ENCODE measurements around the gene TOR2A. TPM values are rescaled to one million over a fixed set of nuclear protein-coding genes. Genes with fewer than 3 reads are reported as not detected.

TOR2A gene
- total and polyA plus RNA-seq, 7 experiments from 2014 or later, result 9.5 to 22.3 (median 16.6) TPM

- Histone ChIP-seq H3K36me3 (ENCODE audit: control insufficient read depth in 2 of 3, insufficient read depth in 3 of 3, low read length in 3 of 3) (peaks cover 5 to 43% (median 20%) of the 10 kb centered on the region in 3 experiments), H3K27me3 (ENCODE audit: control insufficient read depth in 2 of 2, insufficient read depth in 2 of 2, low read length in 2 of 2) (no peaks in the 10 kb centered on the region), H3K27ac (ENCODE audit: low read depth, low read length) (peak overlapping the region; percentile 90), H3K4me1 (ENCODE audit: control insufficient read depth in 2 of 2, insufficient read depth in 2 of 2, low read length in 2 of 2) (peaks cover 43 to 54% of the 10 kb centered on the region in 2 donors), H3K9me3 (ENCODE audit: control insufficient read depth in 2 of 3, low read length in 3 of 3) (no peaks in the 10 kb centered on the region), H3K4me3 (ENCODE audit: low read length) (peak overlapping the region; percentile 11)
- peaks cover 61 to 91% (median 85%) of the 10 kb centered on the region in 7 donors for H3K4me1 Mint-ChIP-seq
- peaks cover 0 to 1% (median 0%) of the 10 kb centered on the region in 11 donors for H3K9me3 Mint-ChIP-seq
- peaks cover 0 to 42% (median 10%) of the 10 kb centered on the region in 5 donors for H3K36me3 Mint-ChIP-seq
- peak overlapping the region in 8 of 9 donors; percentile 78 to 95 (median 89) for H3K27ac Mint-ChIP-seq
- POLR2A ChIA-PET, result interaction anchor here (0.7 to 11.2 kb wide), 6 partner anchors 11 to 148 kb away, joined by 3 to 99 read pairs (median 4); partner anchors contain the start of genes CDK9 and SH2D3C
- H3K4me3 Mint-ChIP-seq, result peak overlapping the region in 7 of 10 donors; percentile 58 to 88 (median 73)
- DNase-seq (no peak), ATAC-seq (no peak)
- CTCF ChIA-PET, result interaction anchor here (0.8 to 1.9 kb wide), 6 partner anchors 17 to 153 kb away, joined by 3 to 8 read pairs (median 4); partner anchors contain the start of genes CDK9, ST6GALNAC4 and TOR2A
- intact Hi-C loops (cut with micrococcal nuclease), result no loop called here
- H3K27me3 Mint-ChIP-seq, result no peaks in the 10 kb centered on the region
These were observed 32.8 kb upstream of the TOR2A start for GRCh38 chr9:127767909-127768331.

GRCh38 chr9:127767410-127767809 lies 32.3 kb upstream of the TOR2A start:
- Mint-ChIP-seq H3K9me3 (peaks cover 0 to 1% (median 0%) of the 10 kb centered on the region in 11 donors), H3K27ac (peak overlapping the region; percentile 55 to 92 (median 86)), H3K4me1 (peaks cover 66 to 94% (median 88%) of the 10 kb centered on the region in 7 donors), H3K36me3 (peaks cover 0 to 45% (median 15%) of the 10 kb centered on the region in 5 donors), H3K27me3 (no peaks in the 10 kb centered on the region), H3K4me3 (peak overlapping the region; percentile 56 to 88 (median 76))
- POLR2A ChIA-PET, result interaction anchor here (0.6 to 11.2 kb wide), 9 partner anchors 9 to 224 kb away, joined by 3 to 99 read pairs (median 5); partner anchors contain the start of genes CDK9 and SH2D3C
- CTCF ChIA-PET, result interaction anchor here (0.5 to 1.9 kb wide), 7 partner anchors 8 to 332 kb away, joined by 3 to 8 read pairs (median 3); partner anchors contain the start of genes ST6GALNAC4 and TOR2A
- Histone ChIP-seq H3K27ac (ENCODE audit: low read depth, low read length) (peak overlapping the region; percentile 90), H3K36me3 (ENCODE audit: control insufficient read depth in 2 of 3, insufficient read depth in 3 of 3, low read length in 3 of 3) (peaks cover 8 to 41% (median 20%) of the 10 kb centered on the region in 3 experiments), H3K4me3 (ENCODE audit: low read length) (peak overlapping the region; percentile 11), H3K4me1 (ENCODE audit: control insufficient read depth in 2 of 2, insufficient read depth in 2 of 2, low read length in 2 of 2) (peaks cover 43 to 54% of the 10 kb centered on the region in 2 donors), H3K27me3 (ENCODE audit: control insufficient read depth in 2 of 2, insufficient read depth in 2 of 2, low read length in 2 of 2) (no peaks in the 10 kb centered on the region), H3K9me3 (ENCODE audit: control insufficient read depth in 2 of 3, low read length in 3 of 3) (no peaks in the 10 kb centered on the region)
- DNase-seq (no peak), ATAC-seq (no peak)
- intact Hi-C loops (cut with micrococcal nuclease), result no loop called here

GRCh38 chr9:127765418-127765817 lies 30.3 kb upstream of the TOR2A start:
- POLR2A ChIA-PET, result interaction anchor here (0.9 to 11.2 kb wide), 6 partner anchors 11 to 37 kb away, joined by 3 to 99 read pairs (median 4); partner anchors contain the start of genes CDK9 and SH2D3C
- Mint-ChIP-seq H3K27me3 (no peaks in the 10 kb centered on the region), H3K4me1 (peaks cover 60 to 82% (median 78%) of the 10 kb centered on the region in 7 donors), H3K36me3 (peaks cover 0 to 46% (median 15%) of the 10 kb centered on the region in 5 donors), H3K4me3 (peak overlapping the region in 1 of 10 donors; percentile 58), H3K27ac (peak overlapping the region in 6 of 9 donors; percentile 67 to 92 (median 76)), H3K9me3 (peaks cover 0 to 1% (median 0%) of the 10 kb centered on the region in 11 donors)
- DNase-seq, result no peak
- Histone ChIP-seq H3K27ac (ENCODE audit: low read depth, low read length) (no peak overlapping the region), H3K36me3 (ENCODE audit: control insufficient read depth in 2 of 3, insufficient read depth in 3 of 3, low read length in 3 of 3) (peaks cover 5 to 53% (median 12%) of the 10 kb centered on the region in 3 experiments), H3K27me3 (ENCODE audit: control insufficient read depth in 2 of 2, insufficient read depth in 2 of 2, low read length in 2 of 2) (no peaks in the 10 kb centered on the region), H3K9me3 (ENCODE audit: control insufficient read depth in 2 of 3, low read length in 3 of 3) (no peaks in the 10 kb centered on the region), H3K4me3 (ENCODE audit: low read length) (no peak overlapping the region), H3K4me1 (ENCODE audit: control insufficient read depth in 2 of 2, insufficient read depth in 2 of 2, low read length in 2 of 2) (peaks cover 36 to 41% of the 10 kb centered on the region in 2 donors)
- no peak for ATAC-seq
- intact Hi-C loops (cut with micrococcal nuclease), result no loop called here
- CTCF ChIA-PET, result interaction anchor here (1.0 to 1.2 kb wide), 2 partner anchors 19 to 139 kb away, joined by 3 to 14 read pairs; no protein-coding TSS in a partner anchor

DNA sequence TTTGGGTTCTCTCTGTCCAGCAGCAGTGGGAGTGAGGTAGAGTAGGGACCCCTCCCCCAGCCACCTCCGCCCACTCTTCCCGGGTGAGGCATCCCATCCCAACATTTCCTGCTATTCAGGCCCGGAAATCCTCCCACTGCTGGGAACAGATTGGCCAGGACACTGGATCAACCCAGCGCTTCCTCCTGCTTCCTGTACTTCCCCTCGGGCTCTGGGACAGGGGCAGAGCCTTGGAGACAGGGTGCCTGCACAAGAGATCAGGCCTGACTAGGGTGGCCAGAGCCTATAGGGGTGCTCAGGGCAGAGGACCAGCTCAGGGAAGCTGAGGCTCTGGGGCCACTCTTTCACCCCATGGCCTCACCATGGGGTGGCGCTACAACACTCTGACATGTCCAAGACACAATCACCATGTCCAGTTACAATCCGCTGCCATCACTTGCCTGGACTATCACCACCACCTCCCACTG lies 28.9 kb upstream of the TOR2A start:
- Mint-ChIP-seq H3K4me1 (peaks cover 51 to 67% (median 64%) of the 10 kb centered on the region in 7 donors), H3K27ac (peak overlapping the region in 6 of 9 donors; percentile 71 to 84 (median 78)), H3K4me3 (peak overlapping the region in 2 of 10 donors; percentile 36 to 45), H3K27me3 (no peaks in the 10 kb centered on the region), H3K9me3 (peaks cover 0 to 1% (median 0%) of the 10 kb centered on the region in 11 donors), H3K36me3 (peaks cover 0 to 43% (median 15%) of the 10 kb centered on the region in 5 donors)
- ChIA-PET CTCF (interaction anchor here (0.8 to 1.3 kb wide), 4 partner anchors 16 to 157 kb away, joined by 3 read pairs; no protein-coding TSS in a partner anchor), POLR2A (interaction anchor here (1.0 to 11.2 kb wide), 3 partner anchors 8 to 20 kb away, joined by 3 to 99 read pairs (median 6); partner anchors contain the start of genes CDK9 and SH2D3C)
- peaks cover 24 to 28% of the 10 kb centered on the region in 2 donors for H3K4me1 ChIP-seq (ENCODE audit: control insufficient read depth in 2 of 2, insufficient read depth in 2 of 2, low read length in 2 of 2)
- ATAC-seq (peak; percentile 72), DNase-seq (peak in 1 of 9 donors; percentile 48)
- H3K27me3 ChIP-seq (ENCODE audit: control insufficient read depth in 2 of 2, insufficient read depth in 2 of 2, low read length in 2 of 2), result no peaks in the 10 kb centered on the region
- no peaks in the 10 kb centered on the region for H3K9me3 ChIP-seq (ENCODE audit: control insufficient read depth in 2 of 3, low read length in 3 of 3)
- peaks cover 5 to 61% (median 12%) of the 10 kb centered on the region in 3 experiments for H3K36me3 ChIP-seq (ENCODE audit: control insufficient read depth in 2 of 3, insufficient read depth in 3 of 3, low read length in 3 of 3)
- intact Hi-C loops (cut with micrococcal nuclease), result no loop called here
- peak overlapping the region; percentile 46 for H3K27ac ChIP-seq (ENCODE audit: low read depth, low read length)
- no peak overlapping the region for H3K4me3 ChIP-seq (ENCODE audit: low read length)

GRCh38 chr9:127762111-127762676 lies 27.1 kb upstream of the TOR2A start:
- Mint-ChIP-seq H3K36me3 (peaks cover 0 to 38% (median 15%) of the 10 kb centered on the region in 5 donors), H3K27me3 (no peaks in the 10 kb centered on the region), H3K9me3 (peaks cover 0 to 1% (median 0%) of the 10 kb centered on the region in 11 donors), H3K27ac (peak overlapping the region in 7 of 9 donors; percentile 54 to 78 (median 71)), H3K4me1 (peaks cover 39 to 55% (median 49%) of the 10 kb centered on the region in 7 donors), H3K4me3 (no peak overlapping the region)
- H3K27ac ChIP-seq (ENCODE audit: low read depth, low read length), result no peak overlapping the region
- CTCF ChIA-PET, result interaction anchor here (1.0 to 1.3 kb wide), 2 partner anchors 18 to 23 kb away, joined by 3 read pairs; no protein-coding TSS in a partner anchor
- ATAC-seq (peak; percentile 45), DNase-seq (no peak)
- H3K9me3 ChIP-seq (ENCODE audit: control insufficient read depth in 2 of 3, low read length in 3 of 3), result no peaks in the 10 kb centered on the region
- H3K4me1 ChIP-seq (ENCODE audit: control insufficient read depth in 2 of 2, insufficient read depth in 2 of 2, low read length in 2 of 2), result peaks cover 6 to 10% of the 10 kb centered on the region in 2 donors
- H3K36me3 ChIP-seq (ENCODE audit: control insufficient read depth in 2 of 3, insufficient read depth in 3 of 3, low read length in 3 of 3), result peaks cover 8 to 64% (median 9%) of the 10 kb centered on the region in 3 experiments
- intact Hi-C loops (cut with micrococcal nuclease), result no loop called here
- POLR2A ChIA-PET, result interaction anchor here (0.6 kb wide), 1 partner anchor 22 kb away, joined by 3 read pairs; no protein-coding TSS in a partner anchor
- no peak overlapping the region for H3K4me3 ChIP-seq (ENCODE audit: low read length)
- no peaks in the 10 kb centered on the region for H3K27me3 ChIP-seq (ENCODE audit: control insufficient read depth in 2 of 2, insufficient read depth in 2 of 2, low read length in 2 of 2)

- Histone ChIP-seq H3K4me3 (ENCODE audit: low read length) (no peak overlapping the region), H3K9me3 (ENCODE audit: control insufficient read depth in 2 of 3, low read length in 3 of 3) (no peaks in the 10 kb centered on the region), H3K36me3 (ENCODE audit: control insufficient read depth in 2 of 3, insufficient read depth in 3 of 3, low read length in 3 of 3) (peaks cover 8 to 64% (median 9%) of the 10 kb centered on the region in 3 experiments), H3K27me3 (ENCODE audit: control insufficient read depth in 2 of 2, insufficient read depth in 2 of 2, low read length in 2 of 2) (no peaks in the 10 kb centered on the region), H3K27ac (ENCODE audit: low read depth, low read length) (no peak overlapping the region), H3K4me1 (ENCODE audit: control insufficient read depth in 2 of 2, insufficient read depth in 2 of 2, low read length in 2 of 2) (peaks cover 0 to 6% of the 10 kb centered on the region in 2 donors)
- peaks cover 0 to 1% (median 0%) of the 10 kb centered on the region in 11 donors for H3K9me3 Mint-ChIP-seq
- intact Hi-C loops (cut with micrococcal nuclease), result no loop called here
- H3K27ac Mint-ChIP-seq, result peak overlapping the region in 2 of 9 donors; percentile 18 to 28
- peaks cover 0 to 35% (median 15%) of the 10 kb centered on the region in 5 donors for H3K36me3 Mint-ChIP-seq
- ChIA-PET POLR2A (interaction anchor here (0.6 to 0.7 kb wide), 3 partner anchors 16 to 24 kb away, joined by 3 to 4 read pairs (median 3); partner anchors contain the start of gene CDK9), CTCF (interaction anchor here (1.2 kb wide), 1 partner anchor 23 kb away, joined by 4 read pairs; no protein-coding TSS in a partner anchor)
- H3K4me1 Mint-ChIP-seq, result peaks cover 35 to 49% (median 42%) of the 10 kb centered on the region in 7 donors
- H3K27me3 Mint-ChIP-seq, result no peaks in the 10 kb centered on the region
- ATAC-seq (no peak), DNase-seq (no peak)
- H3K4me3 Mint-ChIP-seq, result no peak overlapping the region
These were observed 26.4 kb upstream of the TOR2A start for GRCh38 chr9:127761491-127761956.
